Activated T-helper 1 cell treated with anti-CD3 and anti-CD28 coated beads, Interleukin-12 subunit alpha, Interleukin-12 subunit beta, Interleukin-2, Interleukin-4 antibody, amounts not matched to agents 30 ng/mL and 10 ng/mL and 1 ng/mL, durations not matched to agents 14 hours and 24 hours and 36 hours (primary cell): ENCODE measurements around the gene SECTM1. TPM values are rescaled to one million over a fixed set of nuclear protein-coding genes. Genes with fewer than 3 reads are reported as not detected.
"Not testable (repeated sequence)": the region's sequence is repeated elsewhere in the genome, so short reads cannot be mapped to it uniquely, and the experiment has no call there.

Experiments used
- DNase-seq: peaks from one replicate; pipeline ENCODE4 v3.0.0; 2021; ENCODE audit warnings: low spot score
- H3K27ac Mint-ChIP-seq: one replicate; pipeline ENCODE4 v1.8.0; 2021; ENCODE audit warnings: mild to moderate bottlenecking, mixed read lengths
- H3K27me3 Mint-ChIP-seq: one replicate; pipeline ENCODE4 v1.8.0; 2022; ENCODE audit warnings: mild to moderate bottlenecking, moderate library complexity, mixed read lengths; ENCODE audit not compliant: insufficient read depth
- H3K36me3 Mint-ChIP-seq: one replicate; pipeline ENCODE4 v1.8.0; 2021; ENCODE audit warnings: low read depth, mixed read lengths
- H3K4me1 Mint-ChIP-seq: one replicate; pipeline ENCODE4 v1.8.0; 2021; ENCODE audit warnings: low read depth, mixed read lengths
- H3K4me3 Mint-ChIP-seq: one replicate; pipeline ENCODE4 v1.8.0; 2021; ENCODE audit warnings: mild to moderate bottlenecking, moderate library complexity, mixed read lengths
- H3K9me3 Mint-ChIP-seq: one replicate; pipeline ENCODE4 v1.8.0; 2021; ENCODE audit warnings: mixed read lengths
- intact Hi-C: fragments of 100-400 bp; cut with micrococcal nuclease; formaldehyde crosslinking; loops from one replicate; pipeline ENCODE4 v1.15.1; 2024
- total RNA-seq: library from RNA; stranded (reverse); gene quantifications from 2 replicates; pipeline ENCODE4 v1.2.3, GENCODE V29; 2022

SECTM1 gene
- total RNA-seq, 1 donor from 2014 or later = 4.2 TPM

DNA sequence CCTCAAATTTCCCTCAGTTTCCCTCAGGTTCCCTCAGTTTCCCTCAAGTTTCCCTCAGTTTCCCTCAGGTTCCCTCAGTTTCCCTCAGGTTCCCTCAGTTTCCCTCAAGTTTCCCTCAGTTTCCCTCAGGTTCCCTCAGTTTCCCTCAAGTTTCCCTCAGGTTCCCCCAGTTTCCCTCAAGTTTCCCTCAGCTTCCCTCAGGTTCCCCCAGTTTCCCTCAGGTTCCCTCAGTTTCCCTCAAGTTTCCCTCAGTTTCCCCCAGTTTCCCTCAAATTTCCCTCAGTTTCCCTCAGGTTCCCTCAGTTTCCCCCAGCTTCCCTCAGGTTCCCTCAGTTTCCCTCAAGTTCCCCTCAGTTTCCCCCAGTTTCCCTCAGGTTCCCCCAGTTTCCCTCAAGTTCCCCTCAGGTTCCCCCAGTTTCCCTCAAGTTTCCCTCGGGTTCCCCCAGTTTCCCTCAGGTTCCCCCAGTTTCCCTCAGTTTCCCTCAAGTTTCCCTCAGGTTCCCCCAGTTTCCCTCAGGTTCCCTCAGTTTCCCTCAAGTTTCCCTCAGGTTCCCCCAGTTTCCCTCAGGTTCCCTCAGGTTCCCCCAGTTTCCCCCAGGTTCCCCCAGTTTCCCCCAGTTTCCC, 26.0 kb upstream of the SECTM1 start:
- H3K36me3 Mint-ChIP-seq, H3K27ac Mint-ChIP-seq, H3K27me3 Mint-ChIP-seq, H3K4me3 Mint-ChIP-seq, DNase-seq, intact Hi-C loops, H3K9me3 Mint-ChIP-seq: not testable (repeated sequence)
- H3K4me1 Mint-ChIP-seq = peaks cover 12% of the 10 kb centered on the region

DNA sequence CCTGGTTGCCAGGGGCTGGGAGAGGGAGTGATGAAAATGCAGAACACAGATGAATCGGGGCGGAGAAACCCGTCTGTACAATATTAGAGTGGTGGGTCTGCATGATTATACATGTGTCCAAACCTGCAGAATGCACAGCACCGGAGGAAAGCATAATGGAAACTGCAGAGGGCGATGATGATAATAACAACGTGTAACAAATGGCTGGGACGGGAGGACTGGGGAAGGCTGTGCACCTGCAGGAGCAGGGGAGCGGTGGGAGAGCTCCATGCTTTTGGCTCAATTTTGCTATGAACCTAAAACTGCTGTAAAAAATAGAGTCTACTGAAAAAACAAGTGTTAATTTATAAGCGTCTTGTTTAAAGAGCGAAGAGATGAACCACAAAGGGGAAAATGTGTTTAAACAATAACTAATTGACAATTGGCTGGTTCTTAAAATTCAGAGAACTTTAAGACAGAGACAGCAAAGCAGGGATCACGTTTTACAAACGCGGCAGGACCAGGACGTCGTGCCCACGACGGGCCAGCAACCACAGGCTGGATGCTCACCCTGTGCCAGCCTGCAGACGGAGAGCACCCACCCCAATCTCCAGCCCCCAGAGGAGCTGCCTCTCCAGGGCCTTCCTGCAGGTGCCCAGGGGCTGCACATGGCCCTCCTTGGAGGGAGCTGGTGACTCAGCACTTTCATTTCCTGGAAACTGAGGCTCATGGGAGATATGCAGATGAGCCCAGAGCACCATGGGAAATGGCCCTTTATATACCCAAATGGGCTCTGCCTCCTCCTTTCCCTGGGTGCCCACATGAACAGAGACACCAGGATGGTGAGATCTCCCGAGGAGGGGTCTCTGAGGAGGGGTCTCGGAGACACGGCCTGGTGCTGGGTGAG, 25.1 kb upstream of the SECTM1 start, which contains the start of gene TEX19:
TSS of gene TEX19 (plus strand) at position 783 of the 886 bp plus-strand sequence. CDS start 2,904 bp downstream, outside the sequence.
- no peak within 1 kb of the TSS for H3K4me3 Mint-ChIP-seq
- H3K9me3 Mint-ChIP-seq = no peaks in the 10 kb centered on the region
- peaks cover 6% of the 10 kb centered on the region for H3K27me3 Mint-ChIP-seq
- H3K4me1 Mint-ChIP-seq = peaks cover 12% of the 10 kb centered on the region
- no peak for DNase-seq
- H3K27ac Mint-ChIP-seq = no peak within 1 kb of the TSS
- intact Hi-C loops = no loop called here
- no peaks in the 10 kb centered on the region for H3K36me3 Mint-ChIP-seq

GRCh38 chr17:82357394-82357793, 23.8 kb upstream of the SECTM1 start:
- intact Hi-C loops = no loop called here
- Mint-ChIP-seq H3K36me3 (no peaks in the 10 kb centered on the region), H3K9me3 (no peaks in the 10 kb centered on the region), H3K4me1 (peaks cover 12% of the 10 kb centered on the region), H3K27me3 (peaks cover 6% of the 10 kb centered on the region), H3K4me3 (no peak overlapping the region), H3K27ac (no peak overlapping the region)
- no peak for DNase-seq

- Mint-ChIP-seq H3K27ac (no peak overlapping the region), H3K36me3 (no peaks in the 10 kb centered on the region), H3K9me3 (no peaks in the 10 kb centered on the region), H3K4me1 (peaks cover 12% of the 10 kb centered on the region), H3K27me3 (peaks cover 5% of the 10 kb centered on the region), H3K4me3 (no peak overlapping the region)
- intact Hi-C loops = no loop called here
- DNase-seq = no peak
Measured at GRCh38 chr17:82356845-82357355, 23.3 kb upstream of the SECTM1 start.

DNA sequence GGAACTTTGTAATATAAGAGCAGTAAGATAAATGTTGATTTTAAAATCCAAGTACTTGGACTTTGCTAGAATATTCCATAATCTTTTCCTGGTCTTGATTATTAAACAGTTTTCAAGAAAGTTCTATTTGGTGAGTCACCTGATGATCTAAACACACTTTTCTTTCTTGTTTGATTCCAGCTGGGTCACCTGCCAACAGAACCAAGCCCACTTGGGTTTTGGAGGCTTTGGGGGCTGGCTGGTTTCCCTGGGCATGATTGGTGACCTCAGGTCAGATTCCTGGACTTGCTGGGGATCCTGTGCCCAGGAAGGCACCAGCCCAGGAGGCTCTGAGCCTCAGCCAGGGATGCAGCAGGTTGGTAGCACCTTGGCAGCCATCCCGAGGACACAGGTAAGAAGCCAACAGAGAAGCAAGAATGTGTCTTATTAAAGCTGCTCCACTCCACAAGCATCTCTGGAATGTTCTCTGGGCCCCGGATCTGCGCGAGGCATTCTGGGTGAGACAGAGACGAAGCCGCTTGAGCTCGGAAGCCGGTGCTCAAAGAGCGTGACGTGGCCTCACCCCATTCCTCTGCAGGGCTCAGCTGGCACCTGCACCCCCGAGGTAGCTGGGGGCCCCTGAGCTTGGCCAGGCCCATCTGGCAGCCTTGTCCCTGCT, 22.3 kb upstream of the SECTM1 start:
- Mint-ChIP-seq H3K4me3 (no peak overlapping the region), H3K27me3 (peaks cover 4% of the 10 kb centered on the region), H3K9me3 (no peaks in the 10 kb centered on the region), H3K4me1 (peaks cover 12% of the 10 kb centered on the region), H3K36me3 (no peaks in the 10 kb centered on the region), H3K27ac (no peak overlapping the region)
- no peak for DNase-seq
- intact Hi-C loops = no loop called here

DNA sequence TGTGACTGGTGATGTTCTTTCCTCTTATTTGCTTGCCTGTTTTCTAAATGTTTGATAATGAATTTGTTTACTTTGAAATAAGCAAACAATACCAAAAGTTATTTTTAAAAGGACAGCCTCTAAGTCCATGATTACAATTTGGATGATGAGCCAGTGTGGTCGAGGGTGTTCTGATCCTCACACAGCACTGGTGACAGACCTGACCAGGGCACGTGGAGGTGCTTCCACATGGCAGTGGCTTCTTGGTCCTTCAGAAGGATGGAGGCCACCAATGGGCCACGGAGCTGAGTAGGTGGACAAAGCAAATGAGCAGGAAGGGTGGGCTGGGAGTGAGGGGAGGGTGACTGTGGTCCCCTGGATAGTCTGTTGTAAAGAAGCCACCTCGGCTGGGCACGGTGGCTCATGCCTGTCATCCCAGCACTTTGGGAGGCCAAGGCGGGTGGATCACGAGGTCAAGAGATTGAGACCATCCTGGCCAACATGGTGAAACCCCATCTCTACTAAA, 21.3 kb upstream of the SECTM1 start:
- Mint-ChIP-seq H3K27ac (no peak overlapping the region), H3K4me3 (no peak overlapping the region), H3K4me1 (peaks cover 12% of the 10 kb centered on the region), H3K27me3 (peaks cover 4% of the 10 kb centered on the region), H3K9me3 (no peaks in the 10 kb centered on the region), H3K36me3 (no peaks in the 10 kb centered on the region)
- intact Hi-C loops = no loop called here
- no peak for DNase-seq

- Mint-ChIP-seq H3K36me3 (no peaks in the 10 kb centered on the region), H3K4me1 (peaks cover 8% of the 10 kb centered on the region), H3K4me3 (no peak overlapping the region), H3K27ac (no peak overlapping the region), H3K9me3 (no peaks in the 10 kb centered on the region), H3K27me3 (peaks cover 4% of the 10 kb centered on the region)
- no peak for DNase-seq
- intact Hi-C loops = loop anchor here (2.0 kb wide), 1 partner anchor 197 kb away; no protein-coding TSS in a partner anchor
Measured at GRCh38 chr17:82353484-82353883, 19.9 kb upstream of the SECTM1 start.

GRCh38 chr17:82351713-82352488, 18.3 kb upstream of the SECTM1 start:
- DNase-seq = peak; percentile 73
- H3K4me1 Mint-ChIP-seq = no peaks in the 10 kb centered on the region
- no peaks in the 10 kb centered on the region for H3K27me3 Mint-ChIP-seq
- no peaks in the 10 kb centered on the region for H3K36me3 Mint-ChIP-seq
- H3K27ac Mint-ChIP-seq = no peak overlapping the region
- no peak overlapping the region for H3K4me3 Mint-ChIP-seq
- intact Hi-C loops = loop anchor here (1.0 to 2.0 kb wide), 5 partner anchors 35 to 202 kb away; no protein-coding TSS in a partner anchor
- no peaks in the 10 kb centered on the region for H3K9me3 Mint-ChIP-seq

DNA sequence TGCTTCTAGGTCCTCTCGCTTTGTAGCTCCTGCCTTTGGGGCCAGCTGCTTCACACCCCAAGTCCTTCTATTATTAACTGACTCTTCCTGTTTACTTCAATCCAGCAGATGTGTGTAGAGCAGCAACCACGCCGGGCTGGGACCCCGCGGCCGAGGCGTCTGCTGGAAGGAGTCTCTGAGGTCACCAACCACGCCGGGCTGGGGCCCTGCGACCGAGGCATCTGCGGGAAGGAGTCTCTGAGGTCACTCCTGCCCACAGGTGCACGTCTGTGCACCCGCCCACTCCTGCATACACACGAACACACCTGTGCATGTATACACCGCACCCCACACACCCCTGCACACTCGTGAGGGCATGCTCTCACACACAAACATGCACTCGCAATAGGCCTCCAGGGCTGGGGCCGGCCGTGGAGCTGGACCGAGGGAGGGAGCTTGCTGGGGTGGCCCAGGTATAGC, 17.7 kb upstream of the SECTM1 start:
- Mint-ChIP-seq H3K27me3 (peaks cover 2% of the 10 kb centered on the region), H3K4me1 (no peaks in the 10 kb centered on the region), H3K9me3 (no peaks in the 10 kb centered on the region), H3K4me3 (no peak overlapping the region), H3K36me3 (no peaks in the 10 kb centered on the region), H3K27ac (no peak overlapping the region)
- intact Hi-C loops = loop anchor here (1.0 kb wide), 1 partner anchor 203 kb away; no protein-coding TSS in a partner anchor
- DNase-seq = no peak

GRCh38 chr17:82350182-82351030, 16.8 kb upstream of the SECTM1 start:
- Mint-ChIP-seq H3K4me3 (no peak overlapping the region), H3K36me3 (no peaks in the 10 kb centered on the region), H3K27ac (no peak overlapping the region), H3K27me3 (peaks cover 2% of the 10 kb centered on the region), H3K4me1 (no peaks in the 10 kb centered on the region), H3K9me3 (no peaks in the 10 kb centered on the region)
- no peak for DNase-seq
- intact Hi-C loops = loop anchor here (1.0 kb wide), 1 partner anchor 204 kb away; no protein-coding TSS in a partner anchor

- Mint-ChIP-seq H3K9me3 (no peaks in the 10 kb centered on the region), H3K4me1 (no peaks in the 10 kb centered on the region)
Measured at GRCh38 chr17:82349287-82349701, 15.7 kb upstream of the SECTM1 start.

More at GRCh38 chr17:82349287-82349701, 15.7 kb upstream of the SECTM1 start:
- DNase-seq = no peak
- Mint-ChIP-seq H3K36me3 (no peaks in the 10 kb centered on the region), H3K4me3 (no peak overlapping the region), H3K27me3 (peaks cover 2% of the 10 kb centered on the region), H3K27ac (no peak overlapping the region)
- intact Hi-C loops = no loop called here
